Measurements from ENCODE around the gene GMFB. TPM values are rescaled to one million over a fixed set of nuclear protein-coding genes. Genes with fewer than 3 reads are reported as not detected.
"Not testable (repeated sequence)": the region's sequence is repeated elsewhere in the genome, so short reads cannot be mapped to it uniquely, and the experiment has no call there.

GMFB gene
- total RNA-seq, 1 donor from 2014 or later: 27.5 TPM

DNA sequence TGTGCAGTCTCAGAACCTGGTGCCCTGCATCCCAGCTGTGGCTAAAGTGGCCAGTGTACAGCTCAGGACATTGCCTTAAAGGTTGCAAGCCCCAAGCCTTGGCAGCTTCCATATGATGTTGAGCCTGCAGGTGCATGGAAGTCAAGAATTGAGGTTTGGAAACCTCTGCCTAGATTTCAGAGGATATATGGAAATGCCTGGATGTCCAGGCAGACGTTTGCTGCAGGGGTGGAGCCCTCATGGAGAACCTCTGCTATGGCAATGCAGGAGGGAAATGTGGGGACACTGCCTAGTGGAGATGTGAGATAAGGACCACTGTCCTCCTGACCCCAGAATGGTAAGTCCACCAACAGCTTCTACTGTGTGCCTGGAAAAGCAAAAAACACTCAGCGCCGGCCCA lies 29.7 kb downstream of the GMFB start:
- no peaks in the 10 kb centered on the region for H3K36me3 ChIP-seq
- intact Hi-C loops (cut with DNase I): no loop called here

DNA sequence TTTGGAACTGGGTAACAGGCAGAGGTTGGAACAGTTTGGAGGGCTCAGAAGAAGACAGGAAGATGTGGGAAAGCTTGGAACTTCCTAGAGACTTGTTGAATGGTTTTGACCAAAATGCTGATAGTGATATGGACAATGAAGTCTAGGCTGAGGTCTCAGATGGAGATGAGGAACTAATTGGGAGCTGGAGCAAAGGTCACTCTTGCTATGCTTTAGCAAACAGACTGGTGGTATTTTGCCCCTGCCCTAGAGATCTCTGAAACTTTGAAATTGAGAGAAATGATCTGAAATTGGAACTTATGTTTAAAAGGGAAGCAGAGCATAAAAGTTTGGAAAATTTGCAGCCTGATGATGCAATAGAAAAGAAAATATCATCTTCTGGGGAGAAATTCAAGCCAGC lies 30.2 kb downstream of the GMFB start:
- H3K4me1 ChIP-seq; H3K27ac ChIP-seq; H3K9me3 ChIP-seq; DNase-seq (ENCODE audit: low spot score in 2 of 2); intact Hi-C loops (cut with DNase I); H3K27me3 ChIP-seq; H3K36me3 ChIP-seq; H3K4me3 ChIP-seq: not testable (repeated sequence)

More for the DNA sequence above, 29.7 kb downstream of the GMFB start:
- Histone ChIP-seq H3K27ac (no peak overlapping the region), H3K9me3 (no peaks in the 10 kb centered on the region), H3K4me1 (no peaks in the 10 kb centered on the region), H3K4me3 (no peak overlapping the region), H3K27me3 (no peaks in the 10 kb centered on the region)
- no peak for TF ChIP-seq CTCF (IDR thresholded peaks at IDR 0.05)
- DNase-seq (ENCODE audit: low spot score in 2 of 2): no peak

- Histone ChIP-seq H3K27me3 (no peaks in the 10 kb centered on the region), H3K36me3 (no peaks in the 10 kb centered on the region), H3K9me3 (no peaks in the 10 kb centered on the region), H3K4me3 (no peak overlapping the region), H3K27ac (no peak overlapping the region), H3K4me1 (no peaks in the 10 kb centered on the region)
- intact Hi-C loops (cut with DNase I): no loop called here
- no peak for TF ChIP-seq CTCF (IDR thresholded peaks at IDR 0.05)
- no peak for DNase-seq (ENCODE audit: low spot score in 2 of 2)
Measured at GRCh38 chr14:54457609-54457996, 31.2 kb downstream of the GMFB start.

GRCh38 chr14:54456820-54457608 lies 31.8 kb downstream of the GMFB start:
- H3K27ac ChIP-seq; intact Hi-C loops (cut with DNase I); H3K36me3 ChIP-seq; H3K4me1 ChIP-seq; H3K27me3 ChIP-seq; DNase-seq (ENCODE audit: low spot score in 2 of 2); H3K9me3 ChIP-seq; H3K4me3 ChIP-seq: not testable (repeated sequence)

- intact Hi-C loops (cut with DNase I): no loop called here
- TF ChIP-seq CTCF (IDR thresholded peaks at IDR 0.05): no peak
- no peak overlapping the region for H3K27ac ChIP-seq
- no peaks in the 10 kb centered on the region for H3K27me3 ChIP-seq
- no peaks in the 10 kb centered on the region for H3K9me3 ChIP-seq
- H3K36me3 ChIP-seq: no peaks in the 10 kb centered on the region
- no peak for DNase-seq (ENCODE audit: low spot score in 2 of 2)
- no peaks in the 10 kb centered on the region for H3K4me1 ChIP-seq
- no peak overlapping the region for H3K4me3 ChIP-seq
Measured at GRCh38 chr14:54455363-54455762, 33.4 kb downstream of the GMFB start.

DNA sequence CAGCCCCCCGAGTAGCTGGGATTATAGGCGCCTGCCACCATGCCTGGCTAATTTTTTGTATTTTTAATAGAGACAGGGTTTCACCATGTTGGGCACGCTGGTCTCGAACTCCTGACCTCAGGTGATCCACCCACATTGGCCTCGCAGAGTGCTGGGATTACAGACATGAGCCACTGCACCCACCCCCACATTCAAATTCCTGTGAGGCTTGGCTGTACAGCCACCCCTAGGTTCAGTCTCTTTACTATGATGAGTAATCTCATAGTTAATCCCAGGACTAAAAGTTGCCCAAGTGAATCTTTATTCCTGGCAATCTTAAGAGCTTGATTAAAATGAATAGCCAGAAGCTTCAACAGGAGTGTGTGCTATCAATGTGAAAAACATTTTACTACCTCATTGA lies 34.8 kb downstream of the GMFB start:
- H3K36me3 ChIP-seq; intact Hi-C loops (cut with DNase I); H3K4me3 ChIP-seq; H3K27ac ChIP-seq; H3K4me1 ChIP-seq; H3K27me3 ChIP-seq; H3K9me3 ChIP-seq; DNase-seq (ENCODE audit: low spot score in 2 of 2): not testable (repeated sequence)

DNA sequence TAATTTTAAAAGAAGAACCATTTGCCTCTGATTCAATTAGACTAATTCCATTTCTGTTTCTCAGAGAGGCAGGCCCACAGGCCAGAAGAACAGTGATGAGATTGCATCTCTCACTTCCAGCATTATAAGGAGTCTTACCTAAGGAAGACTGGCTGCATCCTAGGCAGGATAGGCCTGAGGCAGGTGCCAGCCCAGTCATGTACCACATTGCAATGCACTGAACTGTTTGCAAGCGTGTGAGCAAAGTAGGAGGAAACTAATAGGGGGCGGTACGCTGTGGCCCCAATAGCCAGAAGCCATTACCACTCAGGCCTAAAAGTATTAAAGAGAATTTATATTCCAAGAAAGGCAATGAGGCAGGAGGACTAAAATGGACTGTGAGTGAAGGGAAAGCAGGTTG lies 35.5 kb downstream of the GMFB start:
- intact Hi-C loops (cut with DNase I): no loop called here
- H3K9me3 ChIP-seq: no peaks in the 10 kb centered on the region
- H3K36me3 ChIP-seq: no peaks in the 10 kb centered on the region
- no peak overlapping the region for H3K4me3 ChIP-seq
- H3K27ac ChIP-seq: no peak overlapping the region
- no peaks in the 10 kb centered on the region for H3K4me1 ChIP-seq
- H3K27me3 ChIP-seq: no peaks in the 10 kb centered on the region
- no peak for TF ChIP-seq CTCF (IDR thresholded peaks at IDR 0.05)
- no peak for DNase-seq (ENCODE audit: low spot score in 2 of 2)

Data from ascending aorta (tissue), 2 donors.